ENCODE results near the gene CFAP58.

CFAP58 gene

GRCh38 chr10:104334965-104335650 lies 18.5 kb upstream of the CFAP58 start:
- DNase-seq = peak; percentile 17

GRCh38 chr10:104336821-104337467 lies 16.7 kb upstream of the CFAP58 start:
- DNase-seq = no peak

DNA sequence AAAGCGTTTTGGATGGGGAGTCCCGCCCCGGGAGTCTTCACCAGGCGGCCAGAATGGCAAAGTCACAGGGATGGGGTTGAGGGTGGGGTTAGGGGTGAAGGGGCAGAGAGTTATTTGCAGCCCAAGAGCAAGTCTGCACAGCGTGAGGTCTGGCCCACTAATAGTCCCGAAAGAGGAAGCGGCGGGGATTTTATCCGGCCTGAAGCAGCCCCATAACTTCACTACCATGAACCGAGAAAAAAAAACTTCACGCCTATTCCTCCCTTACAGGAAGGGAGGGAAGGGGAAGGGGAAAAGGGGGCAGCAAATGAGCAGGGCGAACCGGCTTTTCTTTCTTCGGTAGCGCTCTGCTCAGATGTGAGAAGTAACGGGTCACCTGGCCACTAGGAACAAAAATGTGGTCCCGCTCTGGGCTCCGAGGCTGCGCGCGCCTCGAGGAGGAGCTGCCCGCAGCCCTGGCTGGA lies 16.1 kb upstream of the CFAP58 start:
- DNase-seq = no peak

DNA sequence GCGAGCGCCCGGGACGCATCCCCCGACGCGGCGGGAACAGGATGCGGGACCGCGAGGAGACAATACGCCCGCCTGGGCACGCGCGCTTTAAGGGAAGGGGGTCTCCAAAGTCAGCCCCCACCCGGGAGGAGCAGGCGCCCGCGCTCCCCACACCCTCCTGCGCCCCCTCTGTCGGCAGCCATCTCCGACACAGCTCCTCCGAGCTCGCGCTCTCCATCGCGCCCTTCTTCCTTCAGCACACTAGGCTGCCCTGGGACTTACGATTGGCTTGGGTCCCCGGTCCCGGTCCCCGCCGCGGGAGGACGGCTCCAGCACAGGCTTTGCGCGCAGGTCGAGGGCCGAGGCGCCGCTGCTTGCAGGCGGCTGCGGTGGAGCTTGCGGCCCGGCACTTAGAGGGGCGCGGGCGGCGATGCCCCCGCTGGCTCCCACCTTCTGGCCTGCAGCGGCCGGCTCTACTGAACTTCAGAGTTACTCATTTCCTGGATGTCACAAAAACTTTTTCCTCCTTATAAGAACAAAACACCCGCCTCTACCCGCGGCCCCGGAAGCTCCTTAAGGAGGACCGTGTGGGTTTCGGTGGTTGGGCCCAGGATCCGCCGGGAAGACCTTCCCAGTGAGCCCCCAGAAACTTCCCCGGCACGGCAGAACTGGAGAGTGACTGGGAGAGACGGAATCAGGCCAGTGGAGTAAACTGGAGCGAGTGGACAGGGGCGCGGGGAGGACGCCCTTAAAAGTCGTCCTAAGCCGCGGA lies 15.5 kb upstream of the CFAP58 start, which contains the start of gene ITPRIP:
Gene ITPRIP, minus strand, starts transcription at position 481 of the 751 bp plus-strand sequence. CDS start 22,414 bp downstream, outside the sequence.
- peak; percentile 68 for DNase-seq

DNA sequence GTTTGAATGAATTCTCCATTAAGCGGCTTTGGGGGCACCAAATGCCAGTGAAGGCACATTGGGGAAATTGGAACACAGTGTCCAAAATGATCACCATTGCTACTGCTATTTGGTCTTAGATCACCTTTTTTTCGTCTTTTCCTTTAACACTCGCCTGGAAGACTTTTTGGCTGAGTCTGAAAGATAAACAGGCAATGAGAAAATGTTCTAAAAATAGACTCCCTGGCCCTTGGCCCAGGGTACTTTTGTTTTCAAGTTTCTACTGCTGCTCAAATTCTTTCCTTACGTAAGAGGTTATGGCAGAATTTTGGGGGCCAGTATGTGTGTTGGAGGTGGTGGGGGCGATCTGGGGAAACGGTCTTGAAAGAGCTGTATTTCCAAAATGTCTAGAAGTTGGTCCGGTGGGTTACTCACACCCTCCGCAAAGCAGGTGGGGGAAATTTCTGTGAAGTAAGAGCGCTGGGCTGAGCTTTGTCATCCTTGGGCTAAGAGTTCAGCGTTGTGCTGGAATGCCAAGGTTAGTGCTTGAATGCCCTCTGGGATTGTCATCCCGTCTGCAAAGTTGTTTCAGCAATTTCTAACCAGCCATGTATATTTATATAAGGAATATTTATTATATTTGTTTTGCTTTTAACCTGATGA lies 14.0 kb upstream of the CFAP58 start:
- peak; percentile 15 for DNase-seq

DNA sequence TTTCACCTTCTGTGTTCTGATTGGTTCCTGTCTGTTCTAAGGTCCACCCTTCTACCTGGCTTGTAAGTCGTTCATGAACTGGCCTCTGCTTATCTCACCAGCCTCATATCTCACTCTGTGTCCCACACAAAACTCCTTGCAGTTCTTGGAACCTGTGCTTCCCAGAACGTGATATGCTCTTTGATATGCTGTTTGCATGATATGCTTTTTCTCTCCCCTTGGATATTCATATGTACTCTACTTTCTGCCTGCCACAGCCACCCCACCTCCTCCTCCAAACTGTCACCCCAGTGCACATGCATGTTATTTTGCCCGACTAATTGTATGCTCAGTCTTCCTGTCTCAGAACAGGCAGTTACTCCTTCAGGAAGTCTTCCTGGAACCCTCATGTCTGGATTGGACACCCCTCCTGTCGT lies 13.5 kb upstream of the CFAP58 start:
- DNase-seq = no peak

DNA sequence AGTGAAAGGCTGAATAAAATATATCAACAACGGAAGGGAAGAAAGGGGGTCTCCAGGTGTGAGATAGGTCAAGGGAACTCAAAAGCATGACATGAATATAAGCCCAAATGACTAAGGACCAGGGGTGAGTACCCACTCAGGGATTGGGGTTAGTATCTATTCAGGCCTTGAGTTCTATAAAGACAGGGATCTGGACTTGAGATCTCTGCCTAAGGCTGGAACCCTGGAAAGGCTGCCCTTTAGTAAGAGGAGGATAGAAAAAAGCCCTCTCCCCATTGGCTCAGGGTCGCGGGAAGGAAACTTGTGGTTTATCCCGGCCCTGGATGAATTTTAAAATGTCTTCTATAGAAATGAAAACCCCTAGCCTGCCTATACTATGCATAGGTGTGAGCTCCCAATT lies 13.0 kb upstream of the CFAP58 start:
- no peak for DNase-seq

- DNase-seq = no peak
Measured at GRCh38 chr10:104342941-104343411, 10.7 kb upstream of the CFAP58 start.

DNA sequence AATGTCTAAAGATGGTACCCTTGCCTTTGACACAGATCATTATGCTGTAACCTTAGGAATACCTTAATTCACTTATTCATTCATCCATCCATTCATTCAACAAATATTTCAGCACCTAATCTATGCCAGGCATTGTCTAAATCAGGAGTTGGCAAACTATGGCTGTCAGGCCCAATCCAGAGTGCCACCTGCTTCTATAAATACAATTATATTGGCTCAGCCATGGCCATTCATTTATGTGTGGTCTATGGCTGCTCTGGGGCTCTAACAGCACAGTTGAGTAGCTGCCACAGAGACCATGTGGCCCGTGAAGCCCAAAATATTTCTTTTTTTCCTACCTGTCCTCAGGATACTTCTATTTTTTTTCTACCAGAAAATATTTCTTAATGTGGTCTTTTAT lies 9.4 kb upstream of the CFAP58 start:
- DNase-seq = no peak

GRCh38 chr10:104345515-104345914 lies 8.1 kb upstream of the CFAP58 start:
- DNase-seq = no peak

DNA sequence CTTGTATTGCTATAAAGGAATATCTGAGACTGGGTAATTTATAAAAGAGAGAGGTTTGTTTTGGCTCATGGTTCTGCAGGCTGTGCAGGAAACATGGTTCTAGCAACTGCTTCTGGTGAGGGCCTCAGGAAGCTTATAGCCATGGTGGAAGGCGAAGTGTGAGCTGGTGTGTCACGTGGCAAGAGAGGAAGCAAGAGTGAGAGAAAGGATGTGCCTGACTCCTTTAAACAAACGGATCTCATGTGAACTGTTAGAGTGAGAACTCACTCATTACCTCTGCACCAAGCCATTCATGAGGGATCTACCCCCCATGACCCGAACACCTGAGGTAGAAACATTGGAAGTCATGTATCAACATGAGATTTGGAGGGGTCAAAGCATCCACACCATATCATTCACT lies 7.7 kb upstream of the CFAP58 start:
- DNase-seq = no peak

GRCh38 chr10:104347295-104348045 lies 6.2 kb upstream of the CFAP58 start:
- DNase-seq = no peak

DNA sequence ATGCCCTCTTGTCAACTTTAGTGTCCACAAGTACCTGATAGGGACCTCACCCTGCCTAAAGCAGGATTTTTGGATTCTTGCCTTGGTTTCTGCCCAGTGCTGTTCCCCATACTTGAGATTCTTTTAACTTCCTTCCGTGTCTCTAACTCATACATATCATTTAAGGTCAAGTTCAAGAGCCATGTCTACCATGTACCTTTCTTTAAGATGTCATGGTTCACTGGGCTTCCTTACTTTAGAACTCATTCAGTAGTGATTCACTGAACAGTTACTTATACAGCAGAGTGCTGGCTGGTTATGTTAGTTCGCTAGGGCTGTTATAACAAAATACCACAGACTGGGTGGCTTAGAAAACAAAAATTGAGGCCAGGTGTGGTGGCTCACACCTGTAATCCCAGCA lies 5.0 kb upstream of the CFAP58 start:
- no peak for DNase-seq

- peak; percentile 29 for DNase-seq
Measured at GRCh38 chr10:104349623-104350126, 4.0 kb upstream of the CFAP58 start.

GRCh38 chr10:104350127-104350635 lies 3.5 kb upstream of the CFAP58 start:
- DNase-seq = peak; percentile 80

GRCh38 chr10:104351061-104351702 lies 2.5 kb upstream of the CFAP58 start:
- DNase-seq = peak; percentile 24

DNA sequence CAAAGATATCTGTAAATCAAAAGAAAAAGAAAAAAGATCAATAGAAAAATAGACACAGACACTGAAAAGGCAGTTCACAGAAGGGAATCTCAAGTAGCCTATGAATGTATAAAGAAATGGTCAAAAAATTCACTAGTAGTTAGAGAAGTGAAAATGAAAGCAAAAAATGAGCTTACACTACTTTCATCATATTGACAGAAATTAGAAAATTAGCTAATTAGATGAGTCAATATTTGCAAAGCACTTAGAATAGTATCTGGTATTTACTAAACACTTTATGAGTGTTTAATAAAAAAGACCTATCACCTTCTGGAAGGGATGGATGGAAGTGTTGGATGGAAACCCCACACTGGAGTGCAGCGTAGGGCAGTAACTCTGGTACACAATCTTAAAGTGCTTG lies 1.7 kb upstream of the CFAP58 start:
- no peak for DNase-seq

DNA sequence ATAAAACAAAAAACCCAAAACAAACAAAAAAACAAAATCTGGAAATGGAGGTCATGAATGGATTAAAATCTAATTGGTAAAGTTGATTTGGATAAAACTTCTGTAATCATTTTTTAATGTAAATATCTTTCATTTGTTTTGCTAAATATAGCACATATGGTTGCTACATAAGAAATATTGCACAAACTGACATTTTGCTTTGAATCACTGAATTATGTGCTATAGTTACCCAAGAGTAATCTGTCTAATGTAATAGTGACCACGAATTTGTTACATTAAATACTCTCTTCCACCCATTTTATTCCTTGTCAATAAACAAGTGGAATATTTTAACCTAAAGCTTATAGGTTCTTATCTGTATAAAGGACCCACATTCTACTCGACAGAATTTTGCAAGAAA lies 6.2 kb downstream of the CFAP58 start:
- no peak for DNase-seq

- no peak for DNase-seq
Measured at GRCh38 chr10:104367904-104368303, 14.3 kb downstream of the CFAP58 start.

DNA sequence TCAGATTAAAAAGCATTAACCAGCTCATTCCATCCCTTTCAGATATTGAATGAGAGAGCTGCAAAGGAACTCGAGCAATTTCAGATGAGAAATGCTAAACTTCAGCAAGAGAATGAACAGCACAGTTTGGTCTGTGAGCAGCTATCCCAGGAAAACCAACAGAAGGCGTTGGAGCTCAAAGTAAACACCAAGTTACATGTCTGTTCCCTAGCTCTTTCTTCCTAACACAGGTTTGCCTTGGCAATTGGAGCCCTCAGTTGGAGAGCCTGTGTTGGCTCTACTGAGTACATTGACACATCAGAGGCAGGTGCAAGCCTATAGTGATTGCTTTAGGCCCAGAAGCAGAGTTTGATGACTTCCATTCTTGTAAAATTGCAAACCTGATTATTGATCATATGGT lies 14.7 kb downstream of the CFAP58 start:
- DNase-seq = no peak

GRCh38 chr10:104371753-104372152 lies 18.1 kb downstream of the CFAP58 start:
- DNase-seq = peak; percentile 9
